AG09309 (cell line): Measurements from ENCODE around the gene CYP46A1.

Source experiments
- DNase-seq: peaks from one replicate; pipeline ENCODE4 v3.0.0-alpha.2; 2010; ENCODE audit warnings: low read depth
- H3K4me3 ChIP-seq: 2 replicates; pipeline ENCODE4 v1.5.1; 2011; ENCODE audit warnings: mild to moderate bottlenecking, low read depth, low read length, moderate library complexity; ENCODE audit not compliant: control insufficient read depth
- TF ChIP-seq, protein P1 (sequence below): IDR thresholded peaks from 2 replicates; pipeline ENCODE4 v1.5.1; 2011; ENCODE audit warnings: mild to moderate bottlenecking, low read depth, low read length, inconsistent platforms; ENCODE audit not compliant: insufficient read depth, control insufficient read depth; ENCODE audit errors: missing control alignments

The CYP46A1 gene

DNA sequence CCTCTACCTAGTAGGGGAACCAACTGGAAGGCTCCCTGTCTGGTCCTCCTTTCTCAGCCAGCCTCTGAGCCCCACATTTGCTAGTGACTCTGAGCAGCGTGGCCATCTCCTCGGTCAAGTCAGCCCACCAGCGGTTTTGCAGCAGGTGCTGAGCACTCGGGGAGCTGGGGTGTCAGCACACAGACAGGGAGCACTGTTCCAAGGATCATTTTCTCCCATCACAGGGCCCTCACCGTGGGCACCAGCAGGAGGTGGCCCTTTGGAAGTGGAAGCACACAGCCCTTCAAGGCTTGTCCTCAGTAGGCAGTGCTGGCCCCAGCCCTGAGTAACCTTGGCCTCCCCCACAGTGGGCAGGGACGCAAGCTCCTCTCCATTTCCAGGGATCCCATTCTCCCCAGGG is 85.0 kb downstream of the CYP46A1 start:
- TF ChIP-seq, protein P1, sequence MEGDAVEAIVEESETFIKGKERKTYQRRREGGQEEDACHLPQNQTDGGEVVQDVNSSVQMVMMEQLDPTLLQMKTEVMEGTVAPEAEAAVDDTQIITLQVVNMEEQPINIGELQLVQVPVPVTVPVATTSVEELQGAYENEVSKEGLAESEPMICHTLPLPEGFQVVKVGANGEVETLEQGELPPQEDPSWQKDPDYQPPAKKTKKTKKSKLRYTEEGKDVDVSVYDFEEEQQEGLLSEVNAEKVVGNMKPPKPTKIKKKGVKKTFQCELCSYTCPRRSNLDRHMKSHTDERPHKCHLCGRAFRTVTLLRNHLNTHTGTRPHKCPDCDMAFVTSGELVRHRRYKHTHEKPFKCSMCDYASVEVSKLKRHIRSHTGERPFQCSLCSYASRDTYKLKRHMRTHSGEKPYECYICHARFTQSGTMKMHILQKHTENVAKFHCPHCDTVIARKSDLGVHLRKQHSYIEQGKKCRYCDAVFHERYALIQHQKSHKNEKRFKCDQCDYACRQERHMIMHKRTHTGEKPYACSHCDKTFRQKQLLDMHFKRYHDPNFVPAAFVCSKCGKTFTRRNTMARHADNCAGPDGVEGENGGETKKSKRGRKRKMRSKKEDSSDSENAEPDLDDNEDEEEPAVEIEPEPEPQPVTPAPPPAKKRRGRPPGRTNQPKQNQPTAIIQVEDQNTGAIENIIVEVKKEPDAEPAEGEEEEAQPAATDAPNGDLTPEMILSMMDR, result no peak
- no peak for DNase-seq
- no peak overlapping the region for H3K4me3 ChIP-seq

DNA sequence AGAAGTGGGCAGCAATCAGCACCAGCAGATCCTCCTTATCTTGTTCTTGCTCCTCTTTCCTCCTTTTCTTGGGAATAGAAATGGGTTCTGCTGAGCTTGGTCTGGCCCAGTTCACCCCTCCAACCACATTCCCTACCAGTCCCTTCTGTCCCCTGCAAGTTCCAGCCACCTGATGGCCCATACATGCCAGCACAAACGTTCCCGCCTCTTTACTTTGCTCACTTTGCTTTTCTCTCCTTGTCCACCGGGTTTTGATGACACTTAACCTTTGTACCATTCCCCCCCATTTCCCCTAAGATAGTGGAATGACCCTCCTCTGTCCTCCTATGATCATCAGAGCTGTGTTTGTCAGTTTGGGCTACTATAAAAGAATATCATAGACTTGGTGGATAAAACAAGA is 85.7 kb downstream of the CYP46A1 start:
- H3K4me3 ChIP-seq, result no peak overlapping the region
- DNase-seq, result no peak
- TF ChIP-seq, protein P1, result no peak

DNA sequence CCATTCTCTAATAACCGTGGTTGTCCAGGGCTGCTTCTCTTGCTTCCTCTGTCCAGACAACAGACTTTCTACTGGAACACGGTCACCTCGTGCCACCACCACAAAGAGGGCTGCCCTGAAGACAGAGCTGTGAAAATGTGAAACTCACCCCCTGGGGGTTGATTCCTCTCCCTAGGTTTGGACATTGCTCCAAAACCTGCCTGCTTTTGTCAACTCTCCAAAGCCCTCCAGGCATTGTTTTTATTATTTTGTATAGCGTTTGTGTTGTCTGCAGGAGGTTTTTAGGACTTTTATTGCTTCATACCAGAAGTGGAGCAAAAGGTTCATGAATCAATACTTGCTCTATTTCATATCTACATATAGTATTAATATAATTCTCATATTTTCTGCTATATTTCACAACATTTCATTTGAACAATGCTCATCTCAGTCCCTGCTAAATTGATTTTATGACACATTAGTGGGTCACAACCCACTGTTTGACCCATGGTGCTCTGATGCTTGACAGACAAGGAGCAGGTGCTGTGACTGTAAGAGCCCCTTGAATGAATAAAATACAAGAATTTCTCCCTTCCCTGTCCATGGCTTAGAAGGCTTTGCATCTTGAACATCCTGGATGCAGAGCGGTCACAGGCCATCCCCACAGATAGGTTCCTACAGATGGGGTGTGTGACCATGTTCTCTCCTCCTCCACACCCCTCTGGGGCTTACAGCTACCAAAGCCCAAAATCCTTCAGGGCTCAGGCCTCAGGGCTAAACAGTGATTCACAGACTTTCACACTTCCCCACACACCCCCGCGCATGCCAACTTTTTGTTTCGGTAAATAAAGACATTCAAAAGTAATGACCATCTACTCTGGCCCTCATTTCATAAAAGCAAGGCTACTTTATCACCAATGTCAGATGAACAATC is 88.5 kb downstream of the CYP46A1 start:
- DNase-seq, result no peak
- TF ChIP-seq, protein P1, result no peak
- H3K4me3 ChIP-seq, result no peak overlapping the region

DNA sequence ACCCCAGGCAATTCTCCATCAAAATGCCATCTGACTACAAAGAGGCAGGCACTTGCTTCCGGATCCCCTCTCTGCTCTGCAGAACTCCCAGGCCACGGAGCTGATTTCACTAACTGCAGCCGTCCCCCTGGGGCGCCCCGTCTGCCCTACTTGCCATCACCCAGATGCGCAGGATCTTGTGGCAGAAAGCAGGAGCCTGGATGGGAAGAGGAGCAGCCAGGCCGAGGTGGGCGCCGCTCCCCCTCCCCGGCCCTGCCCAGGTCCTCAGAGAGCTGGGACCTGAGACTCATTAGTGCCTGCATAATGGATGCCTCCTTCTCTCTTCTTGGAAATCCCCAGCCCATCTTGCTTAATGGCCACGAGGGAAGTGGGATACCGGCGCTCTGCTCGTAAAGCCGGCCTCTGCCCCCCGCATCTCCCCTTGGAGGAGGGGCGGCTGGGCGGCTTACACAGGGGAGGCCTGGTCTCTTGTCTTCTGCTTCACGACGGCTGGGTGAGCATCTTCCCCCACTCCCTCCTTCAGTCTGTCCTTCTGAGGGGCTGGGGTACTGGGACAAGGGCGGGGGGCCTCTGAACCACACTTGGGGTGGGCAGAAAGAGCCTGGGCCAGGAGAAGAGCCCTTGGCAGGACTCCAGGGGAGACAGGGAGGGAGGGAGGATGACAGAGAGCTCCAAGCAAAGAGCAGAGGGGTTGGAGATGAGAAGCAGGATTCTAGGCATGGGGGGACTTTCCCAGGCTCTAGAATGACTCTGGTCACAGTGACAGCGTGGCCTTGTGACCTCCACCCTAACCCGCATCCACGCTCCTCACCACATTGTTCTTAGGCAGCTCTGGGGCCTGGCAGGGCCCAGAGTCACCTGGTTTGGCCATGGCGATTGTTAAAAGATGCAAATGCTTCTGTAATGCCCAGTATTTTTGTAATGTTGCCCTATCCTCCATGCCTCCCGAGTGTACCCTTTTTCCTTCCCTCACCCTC is 89.7 kb downstream of the CYP46A1 start:
- no peak overlapping the region for H3K4me3 ChIP-seq
- TF ChIP-seq, protein P1, result no peak
- DNase-seq, result no peak

DNA sequence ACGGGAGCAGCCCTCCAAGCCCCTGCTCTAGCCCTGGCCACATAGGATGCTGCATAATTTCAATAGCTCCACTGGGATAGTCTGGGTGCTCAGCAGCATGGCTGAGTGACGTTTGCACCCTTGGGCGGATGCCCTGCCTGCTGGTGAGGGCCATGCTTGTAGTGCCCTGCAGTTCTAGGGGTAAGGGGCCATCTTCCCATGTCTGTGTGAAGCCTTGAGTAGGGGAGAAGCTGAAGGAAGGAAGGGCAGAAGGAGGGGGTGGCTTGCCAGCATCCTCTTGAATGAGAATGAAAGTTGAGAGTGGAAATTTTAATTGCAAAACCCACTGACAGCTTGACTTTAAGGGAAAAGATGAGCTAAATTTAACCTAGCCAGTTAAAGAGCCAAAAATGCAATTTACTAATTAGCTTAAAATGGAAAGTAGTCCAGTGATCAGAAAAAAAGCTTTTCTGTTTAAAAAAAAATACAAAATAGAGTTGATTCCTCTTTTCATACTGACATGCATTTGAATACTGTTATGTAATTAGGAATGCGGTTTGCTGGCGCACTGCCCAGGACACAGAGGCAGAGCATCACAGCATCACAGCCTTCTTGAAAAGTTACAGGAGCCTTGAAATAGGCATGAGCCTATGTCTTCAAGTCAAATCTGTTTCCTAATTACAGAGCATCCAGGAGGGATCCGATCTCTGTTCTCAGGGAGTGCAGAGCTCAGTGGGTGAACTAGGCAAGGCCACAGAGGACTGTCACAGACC is 90.6 kb downstream of the CYP46A1 start:
- no peak for DNase-seq
- TF ChIP-seq, protein P1, result no peak

DNA sequence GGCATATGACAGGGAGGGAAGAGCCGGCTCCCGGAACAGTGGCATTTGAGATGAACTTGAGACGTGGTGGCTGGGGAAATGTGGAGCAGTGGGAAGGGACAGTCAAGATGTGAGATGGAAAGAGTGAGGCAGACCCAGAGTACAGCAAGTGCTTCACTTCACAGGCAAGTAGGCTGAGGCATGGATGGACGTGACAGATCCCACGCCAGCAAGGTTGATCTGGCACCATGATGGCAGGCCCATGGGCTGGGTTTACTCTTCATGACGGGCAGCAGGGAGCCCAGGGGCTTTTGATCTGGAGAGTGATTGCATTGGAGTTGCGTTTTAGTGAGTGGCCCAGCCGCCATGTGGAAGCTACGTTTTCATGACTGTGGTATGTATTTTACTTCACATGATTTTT is 91.3 kb downstream of the CYP46A1 start:
- TF ChIP-seq, protein P1, result no peak
- DNase-seq, result no peak
- no peak overlapping the region for H3K4me3 ChIP-seq

More for the DNA sequence above, 90.6 kb downstream of the CYP46A1 start:
- H3K4me3 ChIP-seq, result no peak overlapping the region
